Loucy (cell line): Measurements from ENCODE around the gene PRPH.

Experiments
- H2AFZ ChIP-seq: fragments of 200-600 bp; sonication (generic); 2 replicates; pipeline ENCODE4 v1.6.0; 2016; ENCODE audit warnings: antibody characterized with exemption, mild to moderate bottlenecking, low read length, moderate library complexity
- H3F3A ChIP-seq: fragments of 200-600 bp; 2 replicates; pipeline ENCODE4 v1.6.0; 2016; ENCODE audit warnings: antibody characterized with exemption, low read depth, mild to moderate bottlenecking
- H3K27me3 ChIP-seq: fragments of 200-600 bp; sonication (generic); 2 replicates; pipeline ENCODE4 v1.6.1; 2014; ENCODE audit warnings: low read length, mild to moderate bottlenecking; ENCODE audit not compliant: insufficient read depth, poor library complexity, severe bottlenecking
- H3K36me3 ChIP-seq: fragments of 200-600 bp; sonication (generic); 2 replicates; pipeline ENCODE4 v1.6.1; 2016; ENCODE audit warnings: low read length; ENCODE audit not compliant: insufficient read depth
- H3K4me1 ChIP-seq: fragments of 200-600 bp; sonication (generic); 2 replicates; pipeline ENCODE4 v1.5.1; 2014; ENCODE audit warnings: low read length, mild to moderate bottlenecking; ENCODE audit not compliant: insufficient read depth, poor library complexity, severe bottlenecking
- H3K4me2 ChIP-seq: fragments of 200-600 bp; sonication (generic); 2 replicates; pipeline ENCODE4 v1.6.0; 2014; ENCODE audit warnings: antibody characterized with exemption, low read length, low read depth, mild to moderate bottlenecking; ENCODE audit not compliant: poor library complexity, severe bottlenecking
- H3K4me3 ChIP-seq: fragments of 200-600 bp; sonication (generic); 2 replicates; pipeline ENCODE4 v1.5.1; 2014; ENCODE audit warnings: low read length, mild to moderate bottlenecking, mixed read lengths; ENCODE audit not compliant: poor library complexity, severe bottlenecking
- H3K79me2 ChIP-seq: fragments of 200-600 bp; sonication (generic); 2 replicates; pipeline ENCODE4 v1.6.1; 2014; ENCODE audit warnings: low read length; ENCODE audit not compliant: insufficient read depth
- H3K9ac ChIP-seq: fragments of 200-600 bp; sonication (generic); 2 replicates; pipeline ENCODE4 v1.6.0; 2014; ENCODE audit warnings: mild to moderate bottlenecking, low read depth, low read length, moderate library complexity; ENCODE audit not compliant: poor library complexity, severe bottlenecking
- H3K9me2 ChIP-seq: fragments of 200-600 bp; sonication (generic); replicated peaks from 2 replicates; pipeline ENCODE4 v1.6.1; 2016; ENCODE audit warnings: low read depth, low read length, mixed read lengths
- H3K9me3 ChIP-seq: fragments of 200-600 bp; sonication (generic); 2 replicates; pipeline ENCODE4 v1.6.1; 2014; ENCODE audit warnings: mild to moderate bottlenecking, antibody characterized with exemption, low read length, low read depth; ENCODE audit not compliant: insufficient read depth
- H4K20me1 ChIP-seq: fragments of 200-600 bp; sonication (generic); 2 replicates; pipeline ENCODE4 v1.6.0; 2014; ENCODE audit warnings: antibody characterized with exemption, low read length, mild to moderate bottlenecking; ENCODE audit not compliant: insufficient read depth, poor library complexity, severe bottlenecking
- EZH2phosphoT487 ChIP-seq: fragments of 200-600 bp; IDR thresholded peaks from 2 replicates; pipeline ENCODE4 v1.6.1; 2018; ENCODE audit warnings: antibody characterized with exemption, mild to moderate bottlenecking, moderate library complexity, borderline replicate concordance
- TF ChIP-seq, protein P1 (sequence below): fragments of 200-600 bp; sonication (generic); conservative IDR thresholded peaks from 2 replicates; pipeline ENCODE4 v1.5.1; 2014; ENCODE audit warnings: mild to moderate bottlenecking, antibody characterized with exemption, low read length

The PRPH gene

DNA sequence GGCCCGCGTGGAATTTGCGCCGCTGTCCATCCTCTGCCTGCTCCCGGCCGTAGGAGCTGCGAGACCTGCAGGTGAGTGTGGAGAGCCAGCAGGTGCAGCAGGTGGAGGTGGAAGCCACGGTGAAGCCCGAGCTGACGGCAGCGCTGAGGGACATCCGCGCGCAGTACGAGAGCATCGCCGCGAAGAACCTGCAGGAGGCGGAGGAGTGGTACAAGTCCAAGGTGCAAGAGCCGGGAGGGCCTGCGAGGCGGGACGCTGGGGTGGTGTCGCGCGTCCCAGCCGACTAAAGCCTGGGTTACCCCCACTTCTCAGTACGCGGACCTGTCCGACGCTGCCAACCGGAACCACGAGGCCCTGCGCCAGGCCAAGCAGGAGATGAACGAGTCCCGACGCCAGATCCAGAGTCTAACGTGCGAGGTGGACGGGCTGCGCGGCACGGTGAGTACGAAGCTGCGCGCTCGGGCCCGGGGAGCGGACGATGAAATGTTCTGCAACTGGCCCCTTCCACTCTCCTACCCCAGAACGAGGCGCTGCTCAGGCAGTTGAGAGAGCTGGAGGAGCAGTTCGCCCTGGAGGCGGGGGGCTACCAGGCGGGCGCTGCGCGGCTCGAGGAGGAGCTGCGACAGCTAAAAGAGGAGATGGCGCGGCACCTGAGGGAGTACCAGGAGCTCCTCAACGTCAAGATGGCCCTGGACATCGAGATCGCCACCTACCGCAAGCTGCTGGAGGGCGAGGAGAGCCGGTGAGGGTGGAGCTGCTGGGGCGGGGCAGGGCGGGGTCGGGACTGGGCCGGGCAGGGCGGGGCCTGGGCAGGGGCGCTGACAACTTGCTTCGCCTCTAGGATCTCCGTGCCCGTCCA, 2.1 kb downstream of the PRPH start:
- H4K20me1 ChIP-seq: no peaks in the 10 kb centered on the region

DNA sequence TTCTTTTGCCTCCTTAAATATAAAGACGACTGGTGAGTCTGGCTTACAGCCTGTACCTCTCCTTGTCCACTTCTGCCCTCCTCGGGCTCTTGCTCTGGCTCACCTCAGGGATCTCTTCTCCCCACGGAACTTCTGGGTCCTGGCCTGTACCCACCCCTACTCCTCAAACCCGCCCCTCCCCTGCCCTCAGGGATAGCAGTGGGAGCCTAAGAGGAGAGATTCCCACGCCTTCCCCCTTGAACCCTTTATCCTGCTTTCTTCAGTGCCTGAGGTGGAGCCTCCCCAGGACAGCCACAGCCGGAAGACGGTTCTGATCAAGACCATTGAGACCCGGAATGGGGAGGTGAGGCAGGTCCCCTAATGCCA, 2.7 kb downstream of the PRPH start:
- Histone ChIP-seq H3K4me1 (peaks cover 7% of the 10 kb centered on the region), H3K4me2 (no peak overlapping the region), H3K27me3 (no peaks in the 10 kb centered on the region), H3K4me3 (no peak overlapping the region), H3K36me3 (no peaks in the 10 kb centered on the region), H3F3A (no peaks in the 10 kb centered on the region), H3K9me2 (no peaks in the 10 kb centered on the region), H3K79me2 (no peaks in the 10 kb centered on the region), H3K9me3 (no peaks in the 10 kb centered on the region), H2AFZ (no peak overlapping the region), H4K20me1 (no peaks in the 10 kb centered on the region), H3K9ac (no peak overlapping the region)
- no peak for TF ChIP-seq EZH2phosphoT487
- TF ChIP-seq, protein P1, sequence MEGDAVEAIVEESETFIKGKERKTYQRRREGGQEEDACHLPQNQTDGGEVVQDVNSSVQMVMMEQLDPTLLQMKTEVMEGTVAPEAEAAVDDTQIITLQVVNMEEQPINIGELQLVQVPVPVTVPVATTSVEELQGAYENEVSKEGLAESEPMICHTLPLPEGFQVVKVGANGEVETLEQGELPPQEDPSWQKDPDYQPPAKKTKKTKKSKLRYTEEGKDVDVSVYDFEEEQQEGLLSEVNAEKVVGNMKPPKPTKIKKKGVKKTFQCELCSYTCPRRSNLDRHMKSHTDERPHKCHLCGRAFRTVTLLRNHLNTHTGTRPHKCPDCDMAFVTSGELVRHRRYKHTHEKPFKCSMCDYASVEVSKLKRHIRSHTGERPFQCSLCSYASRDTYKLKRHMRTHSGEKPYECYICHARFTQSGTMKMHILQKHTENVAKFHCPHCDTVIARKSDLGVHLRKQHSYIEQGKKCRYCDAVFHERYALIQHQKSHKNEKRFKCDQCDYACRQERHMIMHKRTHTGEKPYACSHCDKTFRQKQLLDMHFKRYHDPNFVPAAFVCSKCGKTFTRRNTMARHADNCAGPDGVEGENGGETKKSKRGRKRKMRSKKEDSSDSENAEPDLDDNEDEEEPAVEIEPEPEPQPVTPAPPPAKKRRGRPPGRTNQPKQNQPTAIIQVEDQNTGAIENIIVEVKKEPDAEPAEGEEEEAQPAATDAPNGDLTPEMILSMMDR: no peak

More for the DNA sequence above, 2.1 kb downstream of the PRPH start:
- Histone ChIP-seq H3F3A (no peaks in the 10 kb centered on the region), H3K4me2 (no peak overlapping the region), H3K27me3 (no peaks in the 10 kb centered on the region), H3K9ac (no peak overlapping the region), H3K9me2 (no peaks in the 10 kb centered on the region), H3K4me1 (peaks cover 7% of the 10 kb centered on the region), H3K9me3 (no peaks in the 10 kb centered on the region), H3K79me2 (no peaks in the 10 kb centered on the region), H3K36me3 (no peaks in the 10 kb centered on the region), H2AFZ (no peak overlapping the region), H3K4me3 (no peak overlapping the region)
- TF ChIP-seq EZH2phosphoT487: no peak
- TF ChIP-seq, protein P1: no peak

DNA sequence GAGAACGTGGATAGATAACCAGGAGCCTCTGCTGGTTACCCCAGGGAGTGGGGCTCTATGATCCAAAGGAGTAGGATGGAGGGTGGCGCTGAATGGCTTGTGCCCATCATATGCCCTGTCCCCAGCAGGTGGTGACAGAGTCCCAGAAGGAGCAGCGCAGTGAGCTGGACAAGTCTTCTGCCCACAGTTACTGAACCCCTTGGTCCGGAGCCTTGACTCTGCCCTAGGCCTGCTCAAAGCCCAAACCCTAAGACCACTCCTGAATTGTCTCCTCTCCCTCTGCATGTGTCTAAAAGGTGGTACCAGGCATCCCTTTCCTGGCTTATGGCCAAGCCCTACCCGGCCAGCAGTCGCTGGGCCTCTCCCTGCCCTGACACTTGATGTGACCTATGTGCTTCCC, 3.2 kb downstream of the PRPH start:
- H3K79me2 ChIP-seq: no peaks in the 10 kb centered on the region
- no peak overlapping the region for H3K4me3 ChIP-seq
- peaks cover 7% of the 10 kb centered on the region for H3K4me1 ChIP-seq
- no peaks in the 10 kb centered on the region for H3K9me2 ChIP-seq
- no peaks in the 10 kb centered on the region for H3K36me3 ChIP-seq
- H3K4me2 ChIP-seq: no peak overlapping the region
- H3F3A ChIP-seq: no peaks in the 10 kb centered on the region
- no peaks in the 10 kb centered on the region for H4K20me1 ChIP-seq
- no peak overlapping the region for H2AFZ ChIP-seq
- no peaks in the 10 kb centered on the region for H3K9me3 ChIP-seq
- no peaks in the 10 kb centered on the region for H3K27me3 ChIP-seq
- no peak for TF ChIP-seq EZH2phosphoT487
- TF ChIP-seq, protein P1: peak; percentile 51
- no peak overlapping the region for H3K9ac ChIP-seq
